Measurements from ENCODE around the gene CD28. TPM values are rescaled to one million over a fixed set of nuclear protein-coding genes. Genes with fewer than 3 reads are reported as not detected.

The CD28 gene
- total RNA-seq, 1 donor from 2014 or later = not detected

- no peak for TF ChIP-seq CTCF (IDR thresholded peaks at IDR 0.05)
- peaks cover 4% of the 10 kb centered on the region for H3K9me3 Mint-ChIP-seq (ENCODE audit: unreplicated experiment)
- DNase-seq (ENCODE audit: extremely low spot score, unreplicated experiment) = no peak
- H3K27ac Mint-ChIP-seq (ENCODE audit: unreplicated experiment) = no peak overlapping the region
- H3K27me3 Mint-ChIP-seq (ENCODE audit: unreplicated experiment) = no peaks in the 10 kb centered on the region
- peaks cover 20% of the 10 kb centered on the region for H3K4me1 Mint-ChIP-seq (ENCODE audit: unreplicated experiment)
- H3K4me3 Mint-ChIP-seq (ENCODE audit: unreplicated experiment) = no peak overlapping the region
- H3K36me3 Mint-ChIP-seq (ENCODE audit: unreplicated experiment) = no peaks in the 10 kb centered on the region
Measured at GRCh38 chr2:203743441-203743981, 37.1 kb downstream of the CD28 start.

GRCh38 chr2:203744091-203744490 lies 37.7 kb downstream of the CD28 start:
- Mint-ChIP-seq H3K4me3 (ENCODE audit: unreplicated experiment) (no peak overlapping the region), H3K36me3 (ENCODE audit: unreplicated experiment) (no peaks in the 10 kb centered on the region), H3K27me3 (ENCODE audit: unreplicated experiment) (no peaks in the 10 kb centered on the region), H3K9me3 (ENCODE audit: unreplicated experiment) (peaks cover 4% of the 10 kb centered on the region), H3K4me1 (ENCODE audit: unreplicated experiment) (peaks cover 20% of the 10 kb centered on the region), H3K27ac (ENCODE audit: unreplicated experiment) (peak overlapping the region; percentile 5)
- DNase-seq (ENCODE audit: extremely low spot score, unreplicated experiment) = no peak
- TF ChIP-seq CTCF (IDR thresholded peaks at IDR 0.05) = no peak

- H3K4me3 Mint-ChIP-seq (ENCODE audit: unreplicated experiment) = no peak overlapping the region
- no peak for DNase-seq (ENCODE audit: extremely low spot score, unreplicated experiment)
- peaks cover 20% of the 10 kb centered on the region for H3K4me1 Mint-ChIP-seq (ENCODE audit: unreplicated experiment)
- no peak overlapping the region for H3K27ac Mint-ChIP-seq (ENCODE audit: unreplicated experiment)
- no peak for TF ChIP-seq CTCF (IDR thresholded peaks at IDR 0.05)
- H3K36me3 Mint-ChIP-seq (ENCODE audit: unreplicated experiment) = no peaks in the 10 kb centered on the region
- H3K27me3 Mint-ChIP-seq (ENCODE audit: unreplicated experiment) = no peaks in the 10 kb centered on the region
- H3K9me3 Mint-ChIP-seq (ENCODE audit: unreplicated experiment) = peaks cover 4% of the 10 kb centered on the region
Measured at GRCh38 chr2:203745267-203745666, 38.8 kb downstream of the CD28 start.

GRCh38 chr2:203748331-203749126 lies 42.1 kb downstream of the CD28 start:
- Mint-ChIP-seq H3K36me3 (ENCODE audit: unreplicated experiment) (no peaks in the 10 kb centered on the region), H3K4me1 (ENCODE audit: unreplicated experiment) (peaks cover 17% of the 10 kb centered on the region), H3K4me3 (ENCODE audit: unreplicated experiment) (no peak overlapping the region), H3K9me3 (ENCODE audit: unreplicated experiment) (peaks cover 10% of the 10 kb centered on the region), H3K27ac (ENCODE audit: unreplicated experiment) (no peak overlapping the region), H3K27me3 (ENCODE audit: unreplicated experiment) (no peaks in the 10 kb centered on the region)
- no peak for TF ChIP-seq CTCF (IDR thresholded peaks at IDR 0.05)
- DNase-seq (ENCODE audit: extremely low spot score, unreplicated experiment) = no peak

- Mint-ChIP-seq H3K4me1 (ENCODE audit: unreplicated experiment) (peaks cover 4% of the 10 kb centered on the region), H3K36me3 (ENCODE audit: unreplicated experiment) (peaks cover 3% of the 10 kb centered on the region), H3K4me3 (ENCODE audit: unreplicated experiment) (no peak overlapping the region), H3K9me3 (ENCODE audit: unreplicated experiment) (peaks cover 19% of the 10 kb centered on the region), H3K27me3 (ENCODE audit: unreplicated experiment) (no peaks in the 10 kb centered on the region), H3K27ac (ENCODE audit: unreplicated experiment) (no peak overlapping the region)
- no peak for DNase-seq (ENCODE audit: extremely low spot score, unreplicated experiment)
- no peak for TF ChIP-seq CTCF (IDR thresholded peaks at IDR 0.05)
Measured at GRCh38 chr2:203750346-203751068, 44.1 kb downstream of the CD28 start.

Data from osteocyte (in vitro differentiated cells).